ENCODE results near the gene STAT4.

- TF ChIP-seq CTCF (IDR thresholded peaks at IDR 0.05): no peak
- TF ChIP-seq POLR2A (IDR thresholded peaks at IDR 0.05): no peak
Measured at GRCh38 chr2:191148281-191148680, 2.5 kb downstream of the STAT4 start.

All from heart left ventricle (tissue), 13 donors.